Natural killer cell (primary cell): Measurements from ENCODE around the gene SYT14. TPM values are rescaled to one million over a fixed set of nuclear protein-coding genes. Genes with fewer than 3 reads are reported as not detected.
"Not testable (repeated sequence)": the region's sequence is repeated elsewhere in the genome, so short reads cannot be mapped to it uniquely, and the experiment has no call there.

Source experiments
- ATAC-seq, 3 donors: fragments of 150-1000 bp in 2 of 3; fragments of 200-7000 bp in 1 of 3; cut with Tn5 transposase; 1 replicate in 1 of 3; 2 replicates in 2 of 3; pipeline ENCODE4 v1.10.0; 2021; ENCODE audit warnings: mild to moderate bottlenecking in 2 of 3, moderate library complexity in 2 of 3
- DNase-seq, 2 donors: peaks; one replicate each; pipeline versions ENCODE4 v3.0.0 to v3.0.0-alpha.2; 2013 to 2021; ENCODE audit warnings: mixed read lengths in 1 of 2
- H3K27ac ChIP-seq: one replicate; pipeline ENCODE4 v1.5.1; 2013; ENCODE audit warnings: mild to moderate bottlenecking, low read length
- H3K27me3 ChIP-seq: one replicate; pipeline ENCODE4 v1.6.1; 2013; ENCODE audit warnings: low read length; ENCODE audit not compliant: control insufficient read depth, insufficient read depth
- H3K36me3 ChIP-seq: one replicate; pipeline ENCODE4 v1.6.1; 2013; ENCODE audit warnings: low read length; ENCODE audit not compliant: control insufficient read depth, insufficient read depth
- H3K4me1 ChIP-seq: one replicate; pipeline ENCODE4 v1.6.1; 2013; ENCODE audit warnings: low read length; ENCODE audit not compliant: control insufficient read depth, insufficient read depth
- H3K4me3 ChIP-seq: one replicate; pipeline ENCODE4 v1.5.1; 2013; ENCODE audit warnings: low read length
- H3K9me3 ChIP-seq: one replicate; pipeline ENCODE4 v1.6.1; 2013; ENCODE audit warnings: low read length; ENCODE audit not compliant: control insufficient read depth, insufficient read depth
- H3K27ac Mint-ChIP-seq, 2 donors: one replicate each; pipeline ENCODE4 v1.8.0; 2022; ENCODE audit warnings: mild to moderate bottlenecking in 2 of 2, mixed read lengths in 2 of 2, moderate library complexity in 1 of 2
- H3K27me3 Mint-ChIP-seq, 2 donors: one replicate each; pipeline ENCODE4 v1.8.0; 2022; ENCODE audit warnings: low read depth in 2 of 2, mixed read lengths in 2 of 2
- H3K36me3 Mint-ChIP-seq: one replicate; pipeline ENCODE4 v1.8.0; 2022; ENCODE audit warnings: mixed read lengths
- H3K4me1 Mint-ChIP-seq, 2 donors: one replicate each; pipeline ENCODE4 v1.8.0; 2022; ENCODE audit warnings: mixed read lengths in 2 of 2
- H3K4me3 Mint-ChIP-seq: one replicate; pipeline ENCODE4 v1.8.0; 2022; ENCODE audit warnings: mild to moderate bottlenecking, moderate library complexity, mixed read lengths
- H3K9me3 Mint-ChIP-seq, 2 donors: one replicate each; pipeline ENCODE4 v1.8.0; 2022; ENCODE audit warnings: mixed read lengths in 2 of 2
- CTCF ChIP-seq: fragments of 200-600 bp; IDR thresholded peaks from one replicate; pipeline ENCODE4 v1.8.0; 2022; ENCODE audit warnings: antibody characterized with exemption
- WGBS: methylation state at CpG from one replicate; pipeline ENCODE4 v1.1.7; 2013; ENCODE audit warnings: missing lambda C conversion rate; ENCODE audit not compliant: insufficient coverage; 5-methylcytosine and 5-hydroxymethylcytosine counted together
- intact Hi-C: fragments of 100-400 bp; cut with micrococcal nuclease; formaldehyde crosslinking; loops from one replicate; pipeline ENCODE4 v1.14.2; 2022
- total RNA-seq, 4 donors: library from RNA; stranded (reverse); fragments of 120-200 nt in 1 of 4; gene quantifications; one replicate each; pipeline versions ENCODE4 v1.2.3 to v1.2.4, GENCODE V29; 2013 to 2022

SYT14 gene
- total RNA-seq, 3 donors from 2014 or later (not counting 1 experiment from before 2014, with no cell fraction given) = not detected

DNA sequence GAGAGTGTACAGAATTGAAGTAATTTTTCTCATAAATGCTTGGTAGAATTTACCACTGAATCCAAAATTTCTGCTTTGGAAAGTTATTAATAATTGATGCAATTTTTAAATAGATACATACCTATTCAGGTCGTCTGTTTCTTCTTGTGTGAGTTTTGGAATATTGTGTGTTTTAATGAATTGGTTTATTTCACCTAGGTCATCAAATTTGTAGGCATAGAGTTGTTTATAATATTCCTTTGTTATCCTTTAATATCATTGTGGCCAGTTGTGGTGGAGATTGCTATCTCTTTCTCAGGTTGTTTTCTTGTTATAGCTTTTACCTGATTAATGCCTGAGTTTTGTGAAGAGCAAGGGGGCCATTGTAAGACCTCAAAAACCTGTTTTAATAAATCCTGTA is 93.5 kb downstream of the SYT14 start:
- Mint-ChIP-seq H3K27ac (no peak overlapping the region), H3K4me3 (no peak overlapping the region), H3K4me1 (no peaks in the 10 kb centered on the region), H3K9me3 (peaks cover 2 to 3% of the 10 kb centered on the region in 2 donors), H3K36me3 (no peaks in the 10 kb centered on the region), H3K27me3 (peaks cover 0 to 4% of the 10 kb centered on the region in 2 donors)
- TF ChIP-seq CTCF = no peak
- Histone ChIP-seq H3K4me3 (no peak overlapping the region), H3K27me3 (no peaks in the 10 kb centered on the region), H3K27ac (no peak overlapping the region), H3K9me3 (no peaks in the 10 kb centered on the region), H3K36me3 (no peaks in the 10 kb centered on the region), H3K4me1 (no peaks in the 10 kb centered on the region)
- DNase-seq (no peak), ATAC-seq (no peak)
- no CpG with 5 or more reads among the region's 1 CpG for WGBS
- intact Hi-C loops = no loop called here

DNA sequence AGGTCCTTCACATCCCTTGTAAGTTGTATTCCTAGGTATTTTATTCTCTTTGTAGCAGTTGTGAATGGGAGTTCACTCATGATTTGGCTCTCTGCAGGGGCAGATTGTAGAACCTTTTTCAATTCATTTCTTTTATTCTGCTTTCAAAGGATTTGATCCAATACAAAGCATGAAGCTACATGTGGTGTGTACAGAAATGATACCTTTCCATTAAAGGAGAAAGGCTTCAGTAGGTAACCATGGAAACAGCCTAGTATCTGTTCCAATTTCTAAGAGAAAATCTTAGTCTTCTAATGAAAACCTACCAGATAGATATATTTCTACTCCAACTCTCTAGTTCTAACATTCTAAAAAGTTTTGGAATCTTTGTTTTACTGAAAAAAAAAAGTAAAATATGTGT is 105.0 kb downstream of the SYT14 start:
- Histone ChIP-seq H3K27ac (no peak overlapping the region), H3K4me1 (no peaks in the 10 kb centered on the region), H3K27me3 (no peaks in the 10 kb centered on the region), H3K9me3 (no peaks in the 10 kb centered on the region), H3K4me3 (no peak overlapping the region), H3K36me3 (no peaks in the 10 kb centered on the region)
- Mint-ChIP-seq H3K4me3 (no peak overlapping the region), H3K36me3 (no peaks in the 10 kb centered on the region), H3K27me3 (no peaks in the 10 kb centered on the region), H3K9me3 (peaks cover 1 to 3% of the 10 kb centered on the region in 2 donors), H3K4me1 (no peaks in the 10 kb centered on the region), H3K27ac (no peak overlapping the region)
- no peak for TF ChIP-seq CTCF
- no peak for DNase-seq
- intact Hi-C loops = no loop called here
- no peak for ATAC-seq

- Histone ChIP-seq H3K27ac (no peak overlapping the region), H3K9me3 (peaks cover 4% of the 10 kb centered on the region), H3K36me3 (no peaks in the 10 kb centered on the region), H3K4me3 (no peak overlapping the region), H3K4me1 (no peaks in the 10 kb centered on the region), H3K27me3 (no peaks in the 10 kb centered on the region)
- no peak for ATAC-seq
- no peak for TF ChIP-seq CTCF
- no peaks in the 10 kb centered on the region for H3K4me1 Mint-ChIP-seq
- intact Hi-C loops = no loop called here
- peaks cover 0 to 4% of the 10 kb centered on the region in 2 donors for H3K9me3 Mint-ChIP-seq
- 70% methylated on average over 7 of the region's 7 CpGs for WGBS
- H3K4me3 Mint-ChIP-seq = no peak overlapping the region
- DNase-seq = no peak
- no peaks in the 10 kb centered on the region for H3K36me3 Mint-ChIP-seq
- H3K27ac Mint-ChIP-seq = no peak overlapping the region
- H3K27me3 Mint-ChIP-seq = no peaks in the 10 kb centered on the region
Observed at GRCh38 chr1:210049616-210050015, 111.6 kb downstream of the SYT14 start.

DNA sequence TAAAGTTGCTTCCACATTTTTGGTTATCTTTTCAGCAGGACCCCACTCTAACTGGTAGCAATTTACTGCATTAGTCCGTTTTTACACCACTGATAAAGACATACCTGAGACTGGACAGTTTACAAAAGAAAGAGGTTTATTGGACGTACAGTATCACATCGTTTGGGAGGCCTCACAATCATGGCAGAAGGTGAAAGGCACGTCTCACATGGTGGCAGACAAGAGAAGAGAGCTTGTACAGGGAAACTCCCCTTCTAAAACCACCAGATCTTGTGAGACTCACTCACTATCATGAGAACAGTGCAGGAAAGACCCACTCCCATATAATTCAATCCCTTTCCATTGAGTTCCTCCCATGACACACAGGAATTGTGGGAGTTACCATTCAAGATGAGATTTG is 112.5 kb downstream of the SYT14 start:
- H3K27ac Mint-ChIP-seq, H3K9me3 ChIP-seq, intact Hi-C loops, H3K36me3 Mint-ChIP-seq, H3K36me3 ChIP-seq, H3K27ac ChIP-seq, H3K27me3 ChIP-seq, H3K4me1 ChIP-seq, H3K4me1 Mint-ChIP-seq, H3K9me3 Mint-ChIP-seq, H3K4me3 ChIP-seq, H3K27me3 Mint-ChIP-seq, ATAC-seq, H3K4me3 Mint-ChIP-seq, DNase-seq: not testable (repeated sequence)
- 69% methylated on average over 4 of the region's 4 CpGs for WGBS
